ENCODE results near the gene AEBP1.

The AEBP1 gene

GRCh38 chr7:44155191-44156185 is 51.3 kb downstream of the AEBP1 start:
- TF ChIP-seq CTCF (IDR thresholded peaks at IDR 0.05; ENCODE audit: extremely low read depth, insufficient read depth, missing control alignments), result no peak
- in situ Hi-C loops (cut with MboI; ENCODE audit: low pct_unique_long_range_greater_than_20kb, low sequenced_read_pairs, unreplicated experiment), result no loop called here
- no peak for DNase-seq (ENCODE audit: low spot score)

GRCh38 chr7:44156453-44157010 is 52.4 kb downstream of the AEBP1 start:
- DNase-seq (ENCODE audit: low spot score), result no peak
- in situ Hi-C loops (cut with MboI; ENCODE audit: low pct_unique_long_range_greater_than_20kb, low sequenced_read_pairs, unreplicated experiment), result no loop called here
- no peak for TF ChIP-seq CTCF (IDR thresholded peaks at IDR 0.05; ENCODE audit: extremely low read depth, insufficient read depth, missing control alignments)

- in situ Hi-C loops (cut with MboI; ENCODE audit: low pct_unique_long_range_greater_than_20kb, low sequenced_read_pairs, unreplicated experiment), result no loop called here
- TF ChIP-seq CTCF (IDR thresholded peaks at IDR 0.05; ENCODE audit: extremely low read depth, insufficient read depth, missing control alignments), result no peak
- no peak for DNase-seq (ENCODE audit: low spot score)
Observed at GRCh38 chr7:44157116-44158080, 53.3 kb downstream of the AEBP1 start.

- no peak for DNase-seq (ENCODE audit: low spot score)
- TF ChIP-seq CTCF (IDR thresholded peaks at IDR 0.05; ENCODE audit: extremely low read depth, insufficient read depth, missing control alignments), result no peak
- in situ Hi-C loops (cut with MboI; ENCODE audit: low pct_unique_long_range_greater_than_20kb, low sequenced_read_pairs, unreplicated experiment), result no loop called here
Observed at GRCh38 chr7:44158096-44158872, 54.1 kb downstream of the AEBP1 start.

- in situ Hi-C loops (cut with MboI; ENCODE audit: low pct_unique_long_range_greater_than_20kb, low sequenced_read_pairs, unreplicated experiment), result no loop called here
- DNase-seq (ENCODE audit: low spot score), result no peak
- no peak for TF ChIP-seq CTCF (IDR thresholded peaks at IDR 0.05; ENCODE audit: extremely low read depth, insufficient read depth, missing control alignments)
Observed at GRCh38 chr7:44158873-44159631, 54.9 kb downstream of the AEBP1 start.
